Skeletal muscle satellite cell (primary cell): ENCODE data around the gene AFF1.

Experiments used
- H3K27me3 ChIP-seq: 2 replicates; pipeline ENCODE4 v1.7.0; 2013; ENCODE audit warnings: low read length; ENCODE audit not compliant: control insufficient read depth, insufficient read depth
- H3K36me3 ChIP-seq: 2 replicates; pipeline ENCODE4 v1.7.0; 2013; ENCODE audit warnings: mild to moderate bottlenecking, control low read depth, low read length; ENCODE audit not compliant: insufficient read depth
- H3K4me1 ChIP-seq: 2 replicates; pipeline ENCODE4 v1.7.0; 2013; ENCODE audit warnings: low read length; ENCODE audit not compliant: control insufficient read depth, insufficient read depth
- H3K4me2 ChIP-seq: 2 replicates; pipeline ENCODE4 v1.7.0; 2013; ENCODE audit warnings: mild to moderate bottlenecking, low read length
- H3K4me3 ChIP-seq: 2 replicates; pipeline ENCODE4 v1.7.0; 2013; ENCODE audit warnings: low read length
- H3K9ac ChIP-seq: 2 replicates; pipeline ENCODE4 v1.7.0; 2013; ENCODE audit warnings: mild to moderate bottlenecking, low read depth, low read length, moderate library complexity
- H3K9me3 ChIP-seq: replicated peaks from 2 replicates; pipeline ENCODE4 v1.7.0; 2013; ENCODE audit warnings: mild to moderate bottlenecking, control low read depth, low read length

The AFF1 gene

DNA sequence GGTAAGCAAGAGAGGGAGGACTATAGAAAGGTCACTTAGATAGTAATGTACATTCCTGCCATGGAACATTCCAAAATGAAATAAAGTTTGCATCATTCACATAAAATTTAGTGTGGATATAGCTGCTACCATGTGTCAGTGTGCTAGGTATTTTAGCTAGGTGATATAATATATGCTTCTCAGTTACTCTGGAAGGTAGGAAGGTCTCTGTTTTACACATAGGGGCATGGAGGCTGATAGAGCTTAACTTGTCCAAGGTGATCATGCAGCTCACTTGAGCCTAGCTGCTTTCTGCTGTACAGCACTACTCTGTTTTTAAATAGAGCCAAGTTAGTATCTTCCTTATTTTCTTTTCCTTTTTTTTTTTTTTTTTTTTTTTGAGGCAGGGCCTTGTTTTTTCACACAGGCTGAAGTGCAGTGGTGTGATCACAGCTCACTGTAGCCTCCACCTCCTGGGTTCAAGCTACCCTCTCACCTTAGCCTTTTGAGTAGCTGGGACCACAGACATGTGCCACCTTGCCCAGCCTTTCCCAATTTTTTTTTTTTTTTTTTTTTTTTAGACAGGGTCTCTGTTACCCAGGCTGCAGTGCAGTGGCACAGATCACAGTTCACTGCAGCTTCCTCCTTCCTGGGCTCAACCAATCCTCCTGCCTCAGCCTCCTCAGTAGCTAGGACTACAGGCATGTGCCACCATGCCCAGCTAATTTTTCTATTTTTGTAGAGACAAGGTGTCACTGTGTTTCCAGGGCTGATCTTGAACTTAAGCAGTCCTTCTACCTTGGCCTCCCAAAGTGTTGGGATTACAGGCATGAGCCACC, 10.4 kb downstream of the AFF1 start:
- Histone ChIP-seq H3K9me3 (no peaks in the 10 kb centered on the region), H3K36me3 (no peaks in the 10 kb centered on the region), H3K4me1 (peaks cover 16% of the 10 kb centered on the region), H3K4me2 (no peak overlapping the region), H3K9ac (no peak overlapping the region), H3K27me3 (no peaks in the 10 kb centered on the region), H3K4me3 (no peak overlapping the region)

DNA sequence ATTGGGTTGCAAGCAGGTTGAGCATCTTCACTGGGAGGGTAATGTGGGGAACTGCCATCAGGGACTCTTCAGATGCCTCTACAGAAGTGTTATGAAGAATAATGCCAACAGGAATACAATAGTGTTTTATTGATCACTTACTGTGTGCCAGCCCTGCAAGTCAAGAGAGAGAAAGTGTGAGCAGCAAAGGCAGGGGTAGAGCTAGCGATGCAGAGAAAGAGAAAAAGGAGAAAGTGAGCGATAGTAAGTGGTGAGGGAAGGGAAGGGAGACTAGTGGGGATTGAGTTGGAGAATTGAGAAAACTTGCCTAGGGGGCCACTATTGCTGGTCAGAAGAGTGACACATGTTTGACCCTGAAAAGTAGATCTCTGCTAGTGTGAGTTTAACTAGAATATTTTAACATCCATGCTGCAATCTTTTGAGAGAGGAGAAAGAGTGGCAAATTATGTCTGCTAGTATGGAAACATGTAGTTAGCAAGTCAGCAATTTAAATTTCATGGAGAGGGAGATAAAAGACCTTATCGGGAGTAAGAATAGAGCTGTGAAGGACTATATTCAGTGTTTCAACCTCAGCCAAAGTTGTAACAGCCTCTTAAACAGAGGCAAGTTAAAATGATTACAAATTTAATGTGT, 12.2 kb downstream of the AFF1 start:
- Histone ChIP-seq H3K36me3 (no peaks in the 10 kb centered on the region), H3K4me3 (no peak overlapping the region), H3K9me3 (no peaks in the 10 kb centered on the region)

DNA sequence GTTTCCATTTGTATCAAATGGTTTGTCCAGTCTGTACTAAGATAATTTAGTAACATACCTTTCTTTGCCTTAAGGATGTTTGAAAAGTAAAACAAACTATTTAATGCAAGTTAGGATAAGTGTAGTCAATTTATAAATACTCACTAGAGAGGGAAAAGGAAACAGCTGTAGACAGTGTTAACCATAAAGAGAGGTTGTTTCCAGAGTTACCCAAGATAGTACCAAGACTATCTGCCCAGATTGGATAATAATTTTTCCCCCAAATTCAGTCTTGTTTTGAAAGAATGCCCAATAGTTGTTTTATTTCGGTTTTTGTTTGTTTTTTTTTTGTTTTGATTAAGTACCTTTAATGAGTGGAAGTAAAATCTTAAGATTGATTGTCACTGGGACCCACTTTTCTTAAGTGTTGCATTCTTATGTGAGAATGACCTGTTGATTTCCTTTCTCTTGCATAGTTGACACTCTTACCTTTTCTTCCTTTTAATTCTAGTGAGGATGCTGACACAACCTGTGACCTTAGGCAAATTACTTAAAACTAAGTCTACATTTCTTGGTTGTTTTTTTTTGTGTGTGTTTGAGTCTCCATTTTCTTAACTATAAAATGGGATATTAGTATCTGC, 12.8 kb downstream of the AFF1 start:
- H3K4me2 ChIP-seq, result no peak overlapping the region
- H3K4me3 ChIP-seq, result no peak overlapping the region
- H3K9me3 ChIP-seq, result no peaks in the 10 kb centered on the region
- no peak overlapping the region for H3K9ac ChIP-seq
- H3K27me3 ChIP-seq, result no peaks in the 10 kb centered on the region
- H3K4me1 ChIP-seq, result peaks cover 3% of the 10 kb centered on the region
- no peaks in the 10 kb centered on the region for H3K36me3 ChIP-seq

More for the DNA sequence above, 12.2 kb downstream of the AFF1 start:
- H3K4me2 ChIP-seq, result no peak overlapping the region
- H3K9ac ChIP-seq, result no peak overlapping the region
- no peaks in the 10 kb centered on the region for H3K27me3 ChIP-seq
- H3K4me1 ChIP-seq, result peaks cover 9% of the 10 kb centered on the region

DNA sequence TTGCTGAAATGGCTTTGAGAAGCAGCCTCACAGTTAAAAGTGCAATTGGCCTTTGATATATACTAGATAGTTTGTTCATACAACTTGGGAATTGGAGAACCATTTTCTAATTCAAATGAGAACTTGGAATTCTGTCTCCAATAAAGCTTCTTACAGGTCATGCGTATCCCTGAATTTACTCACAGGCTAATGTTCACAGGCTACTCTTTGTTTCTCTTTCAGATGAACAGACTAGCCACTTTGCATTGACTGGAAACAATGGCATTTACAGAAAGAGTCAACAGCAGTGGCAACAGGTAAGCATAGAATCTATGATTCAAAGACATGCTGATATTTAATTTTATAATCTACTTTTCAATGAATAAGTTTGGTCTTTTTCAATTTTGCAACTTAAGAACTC, 13.5 kb downstream of the AFF1 start:
- H3K27me3 ChIP-seq, result no peaks in the 10 kb centered on the region
- no peaks in the 10 kb centered on the region for H3K4me1 ChIP-seq
- H3K9me3 ChIP-seq, result no peaks in the 10 kb centered on the region
- no peaks in the 10 kb centered on the region for H3K36me3 ChIP-seq
- no peak overlapping the region for H3K9ac ChIP-seq
- no peak overlapping the region for H3K4me2 ChIP-seq
- H3K4me3 ChIP-seq, result no peak overlapping the region

DNA sequence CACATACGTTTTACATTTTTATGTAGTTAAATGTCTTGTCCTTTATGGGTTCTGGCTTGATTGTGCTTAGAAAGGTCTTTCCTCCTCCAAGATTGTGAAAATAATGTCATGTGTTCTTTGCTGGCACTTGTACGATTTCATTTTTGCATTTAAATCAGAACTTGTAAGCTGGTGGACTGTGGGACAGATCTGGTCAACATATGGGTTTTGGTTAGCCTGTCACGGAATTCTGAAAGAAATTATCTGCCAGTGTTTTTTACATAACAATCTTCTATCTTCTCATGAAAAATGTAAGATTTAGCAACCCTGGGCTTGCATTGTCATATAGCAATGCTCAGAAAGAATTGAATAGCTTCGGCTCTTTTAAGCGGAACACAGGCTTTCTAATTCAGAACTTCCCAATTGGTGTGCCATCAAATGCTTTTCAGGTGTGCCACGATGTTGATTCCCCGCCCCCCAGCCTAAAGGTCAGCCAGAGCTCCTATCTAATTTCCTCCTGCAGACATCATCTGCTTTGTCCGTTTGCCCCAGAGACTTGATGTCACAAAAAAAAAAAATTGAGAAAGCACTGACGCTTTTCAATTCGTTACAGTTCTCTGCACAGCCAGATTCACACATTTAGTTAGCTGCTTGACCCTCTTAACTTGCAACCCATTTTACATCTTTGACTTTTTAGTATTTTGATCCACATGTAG, 16.2 kb downstream of the AFF1 start:
- Histone ChIP-seq H3K9me3 (no peaks in the 10 kb centered on the region), H3K27me3 (no peaks in the 10 kb centered on the region), H3K9ac (no peak overlapping the region), H3K4me3 (no peak overlapping the region), H3K4me1 (no peaks in the 10 kb centered on the region), H3K36me3 (no peaks in the 10 kb centered on the region), H3K4me2 (no peak overlapping the region)

DNA sequence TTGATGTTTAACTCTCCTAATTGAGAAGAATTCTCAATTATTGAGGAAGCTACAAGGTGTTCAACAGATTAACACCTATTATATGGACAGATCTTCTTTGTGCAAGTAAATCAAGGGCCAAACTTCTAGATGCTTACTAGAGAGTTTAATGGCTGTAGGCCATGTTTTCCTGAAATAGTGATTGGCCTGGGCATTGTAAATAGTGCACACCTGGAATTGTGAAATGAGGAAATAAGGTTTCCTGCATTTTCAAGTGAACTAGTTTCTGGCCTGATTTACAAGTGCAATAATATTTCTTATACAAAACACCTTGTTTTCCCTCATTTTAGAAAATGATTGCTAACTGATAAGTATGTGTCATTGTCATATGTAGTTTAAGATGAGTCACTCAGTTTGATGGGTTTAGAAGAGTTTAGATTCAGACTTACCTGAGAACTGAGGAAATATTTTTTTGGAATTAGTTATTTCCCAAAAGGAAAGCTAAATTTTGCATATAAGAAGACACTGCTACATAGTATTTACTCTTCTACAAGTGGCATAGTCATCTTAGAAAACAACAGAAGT, 21.2 kb downstream of the AFF1 start:
- Histone ChIP-seq H3K9ac (no peak overlapping the region), H3K27me3 (no peaks in the 10 kb centered on the region), H3K4me3 (no peak overlapping the region)

DNA sequence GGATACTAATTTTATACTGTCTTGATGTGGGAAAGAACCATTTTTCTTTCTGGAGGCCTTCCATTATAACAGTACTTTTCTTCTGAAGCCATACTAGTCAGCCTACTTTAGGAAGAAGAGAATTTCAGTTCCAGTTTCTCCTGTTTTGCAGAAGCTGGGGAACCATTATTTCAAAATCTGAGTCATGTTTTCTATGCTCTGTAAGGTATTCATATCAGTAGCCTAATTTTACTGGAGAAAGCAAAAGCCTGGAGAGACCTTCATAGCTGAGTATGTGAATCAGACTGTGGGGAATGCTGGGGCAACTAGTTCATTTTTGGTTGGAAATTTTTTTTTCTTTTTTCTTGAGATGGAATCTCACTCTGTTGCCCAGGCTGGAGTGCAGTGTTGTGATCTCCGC, 22.4 kb downstream of the AFF1 start:
- H3K4me2 ChIP-seq, result no peak overlapping the region
- H3K4me3 ChIP-seq, result no peak overlapping the region
- H3K9me3 ChIP-seq, result no peaks in the 10 kb centered on the region
- peaks cover 6% of the 10 kb centered on the region for H3K4me1 ChIP-seq
- H3K27me3 ChIP-seq, result no peaks in the 10 kb centered on the region
- no peaks in the 10 kb centered on the region for H3K36me3 ChIP-seq
- no peak overlapping the region for H3K9ac ChIP-seq

More for the DNA sequence above, 21.2 kb downstream of the AFF1 start:
- Histone ChIP-seq H3K4me2 (no peak overlapping the region), H3K36me3 (no peaks in the 10 kb centered on the region), H3K9me3 (no peaks in the 10 kb centered on the region), H3K4me1 (peaks cover 6% of the 10 kb centered on the region)

DNA sequence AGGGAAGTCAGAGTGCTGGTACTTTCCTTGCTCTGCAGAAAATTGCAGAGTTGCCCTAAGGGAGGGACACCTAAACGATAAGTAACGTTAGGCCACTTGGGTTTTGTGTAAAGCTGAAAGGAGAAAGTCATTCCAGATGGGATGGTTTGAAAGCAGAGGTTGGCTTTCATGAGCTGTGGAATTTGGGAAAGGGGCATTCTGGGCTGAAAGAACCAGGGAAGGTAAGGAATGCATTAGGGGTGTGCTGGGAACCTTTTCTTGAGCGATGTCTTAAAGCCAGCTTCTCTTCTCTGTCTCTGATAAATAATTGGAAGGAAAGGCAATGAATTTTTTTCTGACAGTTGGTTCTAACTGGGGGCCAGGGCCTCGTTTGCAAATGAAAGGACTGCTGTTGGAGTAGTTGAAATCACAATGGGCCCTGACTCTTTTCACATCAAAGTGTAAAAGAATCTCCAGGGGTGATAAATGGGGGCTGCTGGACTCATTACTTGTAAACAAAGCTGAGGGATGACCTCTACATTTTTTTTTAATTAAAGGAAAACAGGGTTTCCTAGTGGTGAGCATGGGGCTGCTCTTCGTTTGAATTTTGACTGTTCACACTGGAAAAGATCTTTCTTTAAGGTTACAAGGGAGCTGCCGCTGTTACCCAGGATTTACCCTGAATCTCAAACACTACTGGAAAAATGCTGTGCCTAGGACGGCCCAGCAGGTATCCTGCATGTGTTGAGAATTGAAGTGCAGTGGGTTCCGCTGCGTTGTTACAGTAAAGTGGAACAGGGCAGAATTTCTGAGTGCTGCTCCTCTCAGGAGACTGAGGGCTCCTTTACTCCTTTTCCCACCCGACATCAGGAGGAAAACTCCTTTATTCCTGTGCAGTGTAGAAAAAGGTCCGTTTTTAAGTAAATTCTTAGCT, 25.0 kb downstream of the AFF1 start:
- Histone ChIP-seq H3K9ac (no peak overlapping the region), H3K4me3 (no peak overlapping the region), H3K4me2 (no peak overlapping the region), H3K9me3 (no peaks in the 10 kb centered on the region), H3K27me3 (no peaks in the 10 kb centered on the region), H3K4me1 (peaks cover 6% of the 10 kb centered on the region), H3K36me3 (no peaks in the 10 kb centered on the region)

DNA sequence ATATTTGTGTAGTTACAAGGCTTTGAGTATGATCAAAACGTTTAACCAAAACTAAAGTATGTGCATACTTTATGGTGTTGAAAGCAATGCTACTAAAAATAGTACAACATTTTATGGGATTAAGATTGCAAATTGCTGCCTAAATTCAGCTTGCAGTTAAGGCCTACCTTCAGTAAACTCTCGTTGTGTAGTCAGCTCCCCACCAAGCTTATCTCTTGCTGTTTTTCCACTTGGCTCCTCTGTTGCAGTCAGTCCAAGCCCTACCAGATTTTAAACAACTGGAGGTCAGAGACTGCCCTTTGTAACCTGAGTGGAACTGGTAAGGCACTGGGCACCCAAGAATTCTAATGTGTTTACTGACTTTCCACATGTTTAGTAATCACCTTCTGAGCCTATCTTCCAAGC, 25.7 kb downstream of the AFF1 start:
- no peak overlapping the region for H3K4me3 ChIP-seq
- no peaks in the 10 kb centered on the region for H3K36me3 ChIP-seq
- H3K4me2 ChIP-seq, result no peak overlapping the region
- no peaks in the 10 kb centered on the region for H3K27me3 ChIP-seq
- H3K4me1 ChIP-seq, result peaks cover 6% of the 10 kb centered on the region
- no peaks in the 10 kb centered on the region for H3K9me3 ChIP-seq
- no peak overlapping the region for H3K9ac ChIP-seq

DNA sequence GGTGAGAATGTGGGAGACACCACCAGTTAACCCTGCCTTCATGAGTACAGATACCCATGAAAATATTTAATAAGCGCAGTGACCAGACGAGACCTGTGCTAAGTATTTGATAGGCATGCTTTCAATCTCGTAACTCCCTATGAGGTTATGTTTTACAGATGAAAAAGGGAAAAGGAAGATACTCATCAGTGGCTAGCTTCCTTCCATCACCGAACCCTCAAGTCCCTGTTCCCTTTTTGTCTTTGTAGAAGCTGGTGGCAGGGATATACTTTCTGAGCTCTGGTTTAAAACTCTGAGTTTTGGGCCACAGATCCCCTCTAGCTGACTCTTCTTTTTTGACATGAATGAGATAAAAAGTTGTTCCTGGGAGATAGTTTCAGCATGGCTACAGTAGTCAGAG, 26.3 kb downstream of the AFF1 start:
- no peaks in the 10 kb centered on the region for H3K36me3 ChIP-seq
- no peak overlapping the region for H3K4me2 ChIP-seq
- H3K9ac ChIP-seq, result no peak overlapping the region
- peaks cover 6% of the 10 kb centered on the region for H3K4me1 ChIP-seq
- H3K4me3 ChIP-seq, result no peak overlapping the region
- H3K27me3 ChIP-seq, result no peaks in the 10 kb centered on the region
- no peaks in the 10 kb centered on the region for H3K9me3 ChIP-seq
